H1 (cell line): ENCODE results near the gene BOLA1.

Experiments used
- BCL11A ChIP-seq, 2 experiments: IDR thresholded peaks; one replicate each; pipeline ENCODE4 v1.6.1; 2011; ENCODE audit warnings: low read depth in 2 of 2, low read length in 2 of 2, mild to moderate bottlenecking in 2 of 2
- BRCA1 ChIP-seq: IDR thresholded peaks from 2 replicates; pipeline ENCODE4 v1.6.1; 2012; ENCODE audit warnings: low read depth, low read length, improper control_type of control experiment
- EGR1 ChIP-seq: IDR thresholded peaks from 2 replicates; pipeline ENCODE4 v1.6.1; 2011; ENCODE audit warnings: low read depth, low read length, borderline replicate concordance
- JUN ChIP-seq: IDR thresholded peaks from 2 replicates; pipeline ENCODE4 v1.6.1; 2011; ENCODE audit warnings: low read depth, mild to moderate bottlenecking, improper control_type of control experiment, low read length
- POLR2A ChIP-seq, 2 experiments: IDR thresholded peaks; 1 replicate in 1 of 2; 2 replicates in 1 of 2; pipeline ENCODE4 v1.6.1; 2011; ENCODE audit warnings: low read depth in 2 of 2, low read length in 2 of 2, mild to moderate bottlenecking in 2 of 2; ENCODE audit errors: control extremely low read depth in 1 of 2
- RFX5 ChIP-seq: IDR thresholded peaks from 2 replicates; pipeline ENCODE4 v1.6.1; 2011; ENCODE audit warnings: low read depth, low read length, improper control_type of control experiment, borderline replicate concordance
- TF ChIP-seq, protein P1 (sequence below), 3 experiments: IDR thresholded peaks; 1 replicate in 2 of 3; 2 replicates in 1 of 3; pipeline versions ENCODE4 v1.5.1 to v1.6.1; 2011; ENCODE audit warnings: low read length in 3 of 3, mild to moderate bottlenecking in 3 of 3, inconsistent platforms in 2 of 3, low read depth in 1 of 3, moderate library complexity in 1 of 3; ENCODE audit not compliant: insufficient read depth in 1 of 3; ENCODE audit errors: control extremely low read depth in 1 of 3
- TF ChIP-seq, protein P2 (sequence below): IDR thresholded peaks from 2 replicates; pipeline ENCODE4 v1.6.1; 2011; ENCODE audit warnings: low read length, improper control_type of control experiment

- TF ChIP-seq BCL11A (IDR thresholded peaks at IDR 0.05; ENCODE audit: low read depth in 2 of 2, low read length in 2 of 2) (no peak), POLR2A (IDR thresholded peaks at IDR 0.05; ENCODE audit: control extremely low read depth in 1 of 2, low read depth in 2 of 2, low read length in 2 of 2) (no peak), RFX5 (no peak), JUN (no peak), BRCA1 (no peak), EGR1 (no peak)
- TF ChIP-seq, protein P1, sequence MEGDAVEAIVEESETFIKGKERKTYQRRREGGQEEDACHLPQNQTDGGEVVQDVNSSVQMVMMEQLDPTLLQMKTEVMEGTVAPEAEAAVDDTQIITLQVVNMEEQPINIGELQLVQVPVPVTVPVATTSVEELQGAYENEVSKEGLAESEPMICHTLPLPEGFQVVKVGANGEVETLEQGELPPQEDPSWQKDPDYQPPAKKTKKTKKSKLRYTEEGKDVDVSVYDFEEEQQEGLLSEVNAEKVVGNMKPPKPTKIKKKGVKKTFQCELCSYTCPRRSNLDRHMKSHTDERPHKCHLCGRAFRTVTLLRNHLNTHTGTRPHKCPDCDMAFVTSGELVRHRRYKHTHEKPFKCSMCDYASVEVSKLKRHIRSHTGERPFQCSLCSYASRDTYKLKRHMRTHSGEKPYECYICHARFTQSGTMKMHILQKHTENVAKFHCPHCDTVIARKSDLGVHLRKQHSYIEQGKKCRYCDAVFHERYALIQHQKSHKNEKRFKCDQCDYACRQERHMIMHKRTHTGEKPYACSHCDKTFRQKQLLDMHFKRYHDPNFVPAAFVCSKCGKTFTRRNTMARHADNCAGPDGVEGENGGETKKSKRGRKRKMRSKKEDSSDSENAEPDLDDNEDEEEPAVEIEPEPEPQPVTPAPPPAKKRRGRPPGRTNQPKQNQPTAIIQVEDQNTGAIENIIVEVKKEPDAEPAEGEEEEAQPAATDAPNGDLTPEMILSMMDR (IDR thresholded peaks at IDR 0.05; ENCODE audit: control extremely low read depth in 1 of 3, insufficient read depth in 1 of 3, low read depth in 1 of 3, low read length in 3 of 3) = no peak
- TF ChIP-seq, protein P2, sequence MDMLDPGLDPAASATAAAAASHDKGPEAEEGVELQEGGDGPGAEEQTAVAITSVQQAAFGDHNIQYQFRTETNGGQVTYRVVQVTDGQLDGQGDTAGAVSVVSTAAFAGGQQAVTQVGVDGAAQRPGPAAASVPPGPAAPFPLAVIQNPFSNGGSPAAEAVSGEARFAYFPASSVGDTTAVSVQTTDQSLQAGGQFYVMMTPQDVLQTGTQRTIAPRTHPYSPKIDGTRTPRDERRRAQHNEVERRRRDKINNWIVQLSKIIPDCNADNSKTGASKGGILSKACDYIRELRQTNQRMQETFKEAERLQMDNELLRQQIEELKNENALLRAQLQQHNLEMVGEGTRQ = no peak
Observed at GRCh38 chr1:149925345-149925744, 26.0 kb downstream of the BOLA1 start.
